BLaER1 treated with 17β-estradiol and CSF1 and Interleukin-3, amounts not matched to agents 10 nM and 100 nM (cell line): ENCODE results near the gene PPP3R1.

Experiments used
- H3K27ac ChIP-seq, 11 experiments: shearing (Covaris generic); formaldehyde crosslinking; 2 replicates each; pipeline ENCODE4 v1.8.1; 2022
- H3K27me3 ChIP-seq, 11 experiments: shearing (Covaris generic); formaldehyde crosslinking; 2 replicates each; pipeline ENCODE4 v1.8.1; 2022
- H3K36me3 ChIP-seq, 11 experiments: shearing (Covaris generic); formaldehyde crosslinking; 2 replicates each; pipeline ENCODE4 v1.8.1; 2022
- H3K4me1 ChIP-seq, 10 experiments: shearing (Covaris generic); formaldehyde crosslinking; 2 replicates each; pipeline ENCODE4 v1.8.1; 2022
- H3K4me2 ChIP-seq, 11 experiments: shearing (Covaris generic); formaldehyde crosslinking; 2 replicates each; pipeline ENCODE4 v1.8.1; 2022
- H3K4me3 ChIP-seq, 10 experiments: shearing (Covaris generic); formaldehyde crosslinking; 2 replicates each; pipeline ENCODE4 v1.8.1; 2022
- H3K9ac ChIP-seq, 11 experiments: shearing (Covaris generic); formaldehyde crosslinking; 2 replicates each; pipeline ENCODE4 v1.8.1; 2022
- H3K9me3 ChIP-seq, 11 experiments: shearing (Covaris generic); formaldehyde crosslinking; replicated peaks in 1 of 11; 2 replicates each; pipeline ENCODE4 v1.8.1; 2022
- H4K20me1 ChIP-seq, 11 experiments: shearing (Covaris generic); formaldehyde crosslinking; 2 replicates each; pipeline ENCODE4 v1.8.1; 2022
- Cebpa-rat ChIP-seq, 11 experiments: shearing (Covaris generic); IDR thresholded peaks; 2 replicates each; pipeline ENCODE4 v1.8.1; 2022

PPP3R1 gene

GRCh38 chr2:68272246-68272994 lies 20.1 kb upstream of the PPP3R1 start:
- Histone ChIP-seq H4K20me1 (no peaks in the 10 kb centered on the region), H3K9ac (peak overlapping the region in 6 of 11 experiments; percentile 6 to 53 (median 36); a peak in 7 of 22 replicates), H3K4me1 (peaks cover 9 to 25% (median 23%) of the 10 kb centered on the region in 10 experiments)

GRCh38 chr2:68266655-68267054 lies 14.3 kb upstream of the PPP3R1 start:
- Histone ChIP-seq H3K36me3 (no peaks in the 10 kb centered on the region), H3K9me3 (no peaks in the 10 kb centered on the region), H3K9ac (no peak overlapping the region), H3K27ac (no peak overlapping the region), H3K4me1 (peaks cover 4 to 13% (median 7%) of the 10 kb centered on the region in 10 experiments; a peak in 17 of 20 replicates), H3K4me2 (no peak overlapping the region), H3K4me3 (no peak overlapping the region), H3K27me3 (no peaks in the 10 kb centered on the region), H4K20me1 (no peaks in the 10 kb centered on the region)
- TF ChIP-seq Cebpa-rat (IDR thresholded peaks at IDR 0.05) = no peak

More at GRCh38 chr2:68272246-68272994, 20.1 kb upstream of the PPP3R1 start:
- TF ChIP-seq Cebpa-rat (IDR thresholded peaks at IDR 0.05) = no peak
- Histone ChIP-seq H3K36me3 (no peaks in the 10 kb centered on the region), H3K4me3 (no peak overlapping the region), H3K27ac (peak overlapping the region in 10 of 11 experiments; percentile 5 to 77 (median 54); a peak in 17 of 22 replicates), H3K4me2 (peak overlapping the region; percentile 28 to 85 (median 61); a peak in 20 of 22 replicates), H3K27me3 (no peaks in the 10 kb centered on the region), H3K9me3 (no peaks in the 10 kb centered on the region)

GRCh38 chr2:68263632-68264031 lies 11.3 kb upstream of the PPP3R1 start:
- H3K27me3 ChIP-seq = no peaks in the 10 kb centered on the region
- no peaks in the 10 kb centered on the region for H3K36me3 ChIP-seq
- H3K4me3 ChIP-seq = no peak overlapping the region
- no peak overlapping the region for H3K27ac ChIP-seq
- H3K9me3 ChIP-seq = no peaks in the 10 kb centered on the region
- no peaks in the 10 kb centered on the region for H4K20me1 ChIP-seq
- no peak overlapping the region for H3K9ac ChIP-seq
- H3K4me2 ChIP-seq = no peak overlapping the region
- no peak for TF ChIP-seq Cebpa-rat (IDR thresholded peaks at IDR 0.05)
- peaks cover 0 to 8% (median 0%) of the 10 kb centered on the region in 10 experiments; a peak in 3 of 20 replicates for H3K4me1 ChIP-seq

GRCh38 chr2:68258851-68259250 lies 6.5 kb upstream of the PPP3R1 start:
- H3K9me3 ChIP-seq = no peaks in the 10 kb centered on the region
- TF ChIP-seq Cebpa-rat (IDR thresholded peaks at IDR 0.05) = no peak
- H3K4me2 ChIP-seq = no peak overlapping the region
- H4K20me1 ChIP-seq = no peaks in the 10 kb centered on the region
- no peaks in the 10 kb centered on the region for H3K36me3 ChIP-seq
- H3K4me3 ChIP-seq = no peak overlapping the region
- H3K27ac ChIP-seq = no peak overlapping the region
- no peaks in the 10 kb centered on the region for H3K27me3 ChIP-seq
- H3K4me1 ChIP-seq = peaks cover 19 to 24% (median 23%) of the 10 kb centered on the region in 10 experiments
- no peak overlapping the region for H3K9ac ChIP-seq

- H3K4me2 ChIP-seq = peak overlapping the region; percentile 54 to 95 (median 66); a peak in 20 of 22 replicates
- peaks cover 0 to under 1% (median 0%) of the 10 kb centered on the region in 11 experiments; a peak in 1 of 22 replicates for H4K20me1 ChIP-seq
- TF ChIP-seq Cebpa-rat (IDR thresholded peaks at IDR 0.05) = no peak
- H3K9ac ChIP-seq = peak overlapping the region in 1 of 11 experiments; percentile 33; a peak in 1 of 22 replicates
- H3K4me1 ChIP-seq = peaks cover 19 to 25% (median 24%) of the 10 kb centered on the region in 10 experiments
- H3K36me3 ChIP-seq = no peaks in the 10 kb centered on the region
- H3K4me3 ChIP-seq = no peak overlapping the region
- H3K9me3 ChIP-seq = no peaks in the 10 kb centered on the region
- no peak overlapping the region for H3K27ac ChIP-seq
- H3K27me3 ChIP-seq = no peaks in the 10 kb centered on the region
These were observed 3.7 kb upstream of the PPP3R1 start for GRCh38 chr2:68256093-68256450.

GRCh38 chr2:68253219-68254068 lies 1.1 kb upstream of the PPP3R1 start:
- no peak for TF ChIP-seq Cebpa-rat (IDR thresholded peaks at IDR 0.05)
- H3K36me3 ChIP-seq = peaks cover 0 to 9% (median 5%) of the 10 kb centered on the region in 11 experiments; a peak in 10 of 22 replicates
- H3K4me2 ChIP-seq = peak overlapping the region; percentile 56 to 95 (median 87)
- H3K27ac ChIP-seq = peak overlapping the region; percentile 76 to 99 (median 95)
- H3K9ac ChIP-seq = peak overlapping the region; percentile 84 to 99 (median 97)
- no peaks in the 10 kb centered on the region for H3K9me3 ChIP-seq
- H3K27me3 ChIP-seq = no peaks in the 10 kb centered on the region
- H4K20me1 ChIP-seq = peaks cover 24 to 27% (median 25%) of the 10 kb centered on the region in 11 experiments
- peaks cover 27 to 41% (median 39%) of the 10 kb centered on the region in 10 experiments for H3K4me1 ChIP-seq
- peak overlapping the region; percentile 78 to 96 (median 86) for H3K4me3 ChIP-seq

- Histone ChIP-seq H4K20me1 (peaks cover 40 to 42% (median 40%) of the 10 kb centered on the region in 11 experiments), H3K4me1 (peaks cover 38 to 55% (median 54%) of the 10 kb centered on the region in 10 experiments), H3K27ac (peak overlapping the region; percentile 93 to 99 (median 95)), H3K9me3 (no peaks in the 10 kb centered on the region), H3K4me3 (peak overlapping the region; percentile 78 to 96 (median 86)), H3K36me3 (peaks cover 0 to 20% (median 13%) of the 10 kb centered on the region in 11 experiments; a peak in 10 of 22 replicates), H3K27me3 (no peaks in the 10 kb centered on the region), H3K9ac (peak overlapping the region; percentile 96 to 99 (median 97)), H3K4me2 (peak overlapping the region in 9 of 11 experiments; percentile 81 to 95 (median 89); a peak in 12 of 22 replicates)
- no peak for TF ChIP-seq Cebpa-rat (IDR thresholded peaks at IDR 0.05)
These were observed 405 bp downstream of the PPP3R1 start for GRCh38 chr2:68251855-68252399.

- peak overlapping the region; percentile 93 to 99 (median 95) for H3K27ac ChIP-seq
- peak overlapping the region; percentile 78 to 95 (median 89) for H3K4me2 ChIP-seq
- H3K4me3 ChIP-seq = peak overlapping the region; percentile 78 to 96 (median 86)
- peaks cover 46 to 48% (median 46%) of the 10 kb centered on the region in 11 experiments for H4K20me1 ChIP-seq
- H3K27me3 ChIP-seq = no peaks in the 10 kb centered on the region
- H3K9ac ChIP-seq = peak overlapping the region; percentile 96 to 99 (median 97)
- TF ChIP-seq Cebpa-rat (IDR thresholded peaks at IDR 0.05) = no peak
- H3K4me1 ChIP-seq = peaks cover 43 to 61% (median 60%) of the 10 kb centered on the region in 10 experiments
- H3K9me3 ChIP-seq = no peaks in the 10 kb centered on the region
- H3K36me3 ChIP-seq = peaks cover 0 to 21% (median 13%) of the 10 kb centered on the region in 11 experiments; a peak in 10 of 22 replicates
These were observed 1.0 kb downstream of the PPP3R1 start for GRCh38 chr2:68251187-68251854.
